HG02943 (cell line): ENCODE measurements around the gene AGAP2.

ENCODE experiments used
- ATAC-seq: cut with Tn5 transposase; IDR thresholded peaks from one replicate; pipeline ENCODE4 v1.9.1; 2021; ENCODE audit warnings: mild to moderate bottlenecking, low read depth, moderate library complexity; ENCODE audit not compliant: unreplicated experiment

Gene AGAP2

GRCh38 chr12:57739387-57739786 is 845 bp upstream of the AGAP2 start:
- ATAC-seq = no peak

- ATAC-seq = no peak
Measured at GRCh38 chr12:57737467-57738460, 778 bp downstream of the AGAP2 start.

DNA sequence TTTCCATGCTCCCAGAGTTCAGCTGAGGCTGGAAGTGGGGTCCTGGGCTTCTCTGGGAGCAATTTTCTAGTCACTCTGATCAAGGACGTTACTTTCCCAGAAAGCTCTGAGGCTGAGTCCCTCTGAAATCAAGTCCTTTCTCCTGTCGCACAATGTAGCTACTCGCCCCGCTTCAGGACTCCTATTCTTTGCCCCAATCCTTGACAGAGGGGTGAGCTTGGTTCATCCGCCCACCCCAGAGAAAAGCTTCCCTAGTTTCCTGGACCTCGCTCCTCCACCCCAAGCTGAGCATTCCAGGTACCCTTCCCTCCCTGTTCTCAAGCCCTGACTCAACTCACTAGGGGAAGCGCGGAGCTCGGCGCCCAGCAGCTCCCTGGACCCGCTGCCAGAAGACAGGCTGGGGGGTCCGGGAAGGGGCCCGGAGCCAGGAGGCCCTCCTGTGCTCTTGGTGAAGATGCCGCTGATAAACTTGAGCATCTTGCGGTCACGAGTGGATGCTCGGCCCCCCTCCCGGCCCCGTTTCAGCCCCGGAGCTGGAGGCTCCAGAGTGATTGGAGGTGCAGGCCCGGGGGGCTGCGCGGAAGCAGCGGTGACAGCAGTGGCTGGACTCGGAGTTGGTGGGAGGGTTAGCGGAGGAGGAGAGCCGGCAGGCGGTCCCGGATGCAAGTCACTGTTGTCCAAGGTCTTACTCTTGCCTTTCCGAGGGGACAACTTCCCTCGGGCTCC is 1.6 kb downstream of the AGAP2 start:
- ATAC-seq = no peak

DNA sequence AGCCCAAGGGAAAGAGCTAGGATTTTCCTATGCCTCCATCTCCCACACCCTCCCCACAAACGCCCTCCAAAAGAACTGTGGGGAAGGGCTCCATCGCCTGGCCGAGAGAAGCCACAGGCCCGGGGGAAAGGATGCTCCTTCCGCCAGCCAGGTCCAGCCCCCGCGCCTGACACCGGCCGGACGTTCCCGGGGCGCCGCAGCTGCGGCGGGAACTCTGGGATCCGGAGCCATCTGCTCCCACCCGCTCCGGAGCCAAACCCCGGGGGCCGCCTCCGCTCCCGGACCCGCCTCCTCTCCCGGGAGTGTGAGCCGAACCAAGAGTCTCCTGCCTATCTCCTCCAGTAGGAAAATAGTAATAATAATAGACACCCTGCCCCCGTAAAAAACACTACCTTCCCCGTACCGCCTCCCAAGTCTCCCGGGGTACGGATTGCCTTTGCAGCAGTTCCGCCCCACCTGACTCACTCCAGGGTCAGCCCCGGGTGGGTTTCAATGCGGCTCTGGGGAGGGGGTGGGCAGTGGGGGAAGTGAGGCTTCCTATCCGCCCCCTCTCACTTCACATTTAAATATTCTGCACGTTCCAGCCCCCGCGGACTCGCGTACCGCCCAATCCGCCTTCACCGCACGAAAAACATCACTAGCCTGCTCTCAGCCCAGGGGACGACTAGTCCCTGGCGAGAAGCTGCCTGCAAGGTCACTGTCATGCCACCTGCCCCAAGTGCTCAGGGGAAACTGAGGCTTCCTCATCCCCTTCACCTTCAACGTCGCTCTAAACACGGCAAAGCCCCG is 2.4 kb downstream of the AGAP2 start:
- no peak for ATAC-seq

DNA sequence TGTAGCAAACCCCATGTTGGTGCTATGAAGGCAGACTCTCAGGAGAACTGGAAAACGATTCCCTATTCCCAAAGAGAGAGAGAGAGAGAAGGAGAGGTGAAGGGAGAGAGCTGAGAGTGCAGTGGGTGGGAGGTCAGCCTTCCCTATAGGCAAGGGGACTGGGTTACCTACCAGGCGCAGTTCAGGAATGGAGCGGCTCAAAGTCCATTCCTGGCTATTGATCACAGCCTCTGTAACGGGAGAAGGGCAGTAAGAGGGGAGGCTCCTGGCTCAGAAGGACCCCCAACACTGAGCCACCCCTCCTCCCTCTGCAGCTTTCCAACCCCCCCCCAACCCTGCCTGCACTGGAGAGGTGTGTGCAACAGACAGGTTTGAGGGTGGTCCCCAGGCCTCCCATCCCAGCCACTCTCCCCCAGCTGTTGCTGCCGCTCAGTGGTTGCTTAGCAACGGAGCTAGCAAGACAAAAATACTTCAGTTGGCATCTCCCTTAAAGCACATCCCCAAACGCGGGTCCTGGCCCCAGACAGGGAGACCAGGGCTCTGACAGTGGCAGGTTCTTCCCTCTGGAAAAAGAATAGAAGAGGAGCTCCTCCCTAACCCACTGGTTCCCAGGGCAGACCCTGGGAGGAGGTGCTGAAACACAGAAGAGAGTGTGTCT is 3.2 kb downstream of the AGAP2 start:
- no peak for ATAC-seq

- ATAC-seq = no peak
Measured at GRCh38 chr12:57734591-57734990, 4.0 kb downstream of the AGAP2 start.

DNA sequence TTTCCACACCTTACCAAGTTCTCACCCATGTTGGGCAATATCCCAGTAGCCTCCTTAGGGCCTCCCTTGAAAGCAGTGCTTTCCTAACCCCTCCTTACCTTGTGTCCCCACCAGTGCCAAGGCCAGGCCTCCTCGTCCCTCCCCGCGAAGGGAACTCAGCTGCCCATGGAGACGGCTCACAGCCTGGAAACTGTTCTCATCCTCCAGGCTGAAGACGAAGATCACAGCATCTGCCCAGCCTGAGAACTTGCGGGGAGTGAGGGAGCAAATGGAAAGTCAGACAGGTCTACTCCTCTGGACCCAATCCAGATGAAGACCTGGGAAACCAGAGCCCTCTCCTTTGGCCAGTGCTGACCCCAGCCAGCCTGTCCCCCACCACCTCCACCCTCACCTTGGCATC is 4.6 kb downstream of the AGAP2 start:
- ATAC-seq = no peak

DNA sequence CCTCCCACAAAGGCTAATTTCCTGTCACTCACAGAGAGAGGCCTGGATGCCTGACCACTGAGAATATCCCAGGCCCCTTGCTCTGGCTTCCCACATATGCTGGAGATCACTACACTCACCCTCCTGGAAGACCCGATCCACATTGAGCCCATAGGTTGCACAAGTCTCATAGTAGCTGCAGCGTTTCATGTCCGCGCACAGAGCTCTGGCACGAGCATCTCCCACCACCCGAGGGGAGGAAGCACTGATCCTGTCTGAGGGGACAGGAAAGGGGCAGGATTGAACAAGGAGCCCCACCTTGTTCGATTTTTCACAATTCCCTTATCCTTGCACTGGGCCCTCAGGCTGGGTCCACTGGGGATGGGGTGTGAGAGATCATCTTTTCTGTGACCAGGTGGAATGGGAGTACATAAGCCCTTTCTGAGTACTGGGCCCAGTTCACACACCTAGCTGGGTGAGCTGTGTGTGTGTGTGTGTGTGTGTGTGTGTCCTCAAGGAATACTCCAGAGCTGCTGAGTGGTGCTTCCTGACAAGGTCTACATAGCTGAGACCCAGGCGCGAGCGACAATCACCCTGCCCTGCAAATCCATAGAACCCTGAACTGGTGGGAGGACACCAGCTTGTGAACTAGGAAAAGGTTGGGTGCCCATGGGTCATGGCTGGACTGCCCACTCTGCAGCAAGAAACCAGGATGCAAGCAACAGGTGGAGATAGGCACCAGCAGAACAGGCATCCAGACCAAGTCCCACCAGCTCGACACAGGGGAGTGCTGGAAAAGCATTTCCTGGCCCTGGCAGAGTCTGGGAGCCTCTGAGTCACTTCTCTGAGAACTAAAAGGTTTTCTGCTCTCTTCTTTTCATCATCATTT is 5.6 kb downstream of the AGAP2 start:
- no peak for ATAC-seq

GRCh38 chr12:57732270-57732669 is 6.3 kb downstream of the AGAP2 start:
- ATAC-seq = no peak

DNA sequence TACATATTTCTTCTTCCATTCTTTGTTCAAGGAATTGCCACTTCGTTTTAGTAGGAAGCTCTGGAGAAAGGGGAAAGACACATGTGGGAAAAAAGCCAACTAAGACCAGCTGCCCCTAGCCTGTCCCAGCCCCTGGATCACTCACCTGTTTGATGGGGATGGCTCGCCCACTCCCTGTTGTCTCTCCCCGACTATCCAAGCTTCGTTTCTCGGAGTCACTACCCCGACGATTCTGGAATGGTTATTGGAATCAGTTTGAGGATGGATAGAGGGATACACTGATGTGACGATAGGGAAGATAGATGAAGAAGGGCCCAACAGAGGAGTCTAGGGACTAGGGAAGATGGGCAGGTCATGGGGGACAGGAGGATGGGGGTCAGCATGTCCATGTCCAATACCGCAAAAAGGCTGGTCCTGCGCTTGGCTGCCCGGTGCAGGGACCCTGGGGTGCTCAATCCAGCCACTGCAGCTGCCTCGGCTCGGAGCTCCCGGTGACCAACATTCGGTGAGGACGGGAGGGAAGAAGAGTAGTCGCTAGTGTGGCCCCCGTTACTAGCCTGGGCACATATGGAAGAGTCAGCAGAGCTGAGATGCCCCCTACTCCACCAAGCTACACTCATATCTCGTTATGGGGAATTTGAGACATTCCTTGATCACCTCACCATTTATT is 7.0 kb downstream of the AGAP2 start:
- no peak for ATAC-seq

DNA sequence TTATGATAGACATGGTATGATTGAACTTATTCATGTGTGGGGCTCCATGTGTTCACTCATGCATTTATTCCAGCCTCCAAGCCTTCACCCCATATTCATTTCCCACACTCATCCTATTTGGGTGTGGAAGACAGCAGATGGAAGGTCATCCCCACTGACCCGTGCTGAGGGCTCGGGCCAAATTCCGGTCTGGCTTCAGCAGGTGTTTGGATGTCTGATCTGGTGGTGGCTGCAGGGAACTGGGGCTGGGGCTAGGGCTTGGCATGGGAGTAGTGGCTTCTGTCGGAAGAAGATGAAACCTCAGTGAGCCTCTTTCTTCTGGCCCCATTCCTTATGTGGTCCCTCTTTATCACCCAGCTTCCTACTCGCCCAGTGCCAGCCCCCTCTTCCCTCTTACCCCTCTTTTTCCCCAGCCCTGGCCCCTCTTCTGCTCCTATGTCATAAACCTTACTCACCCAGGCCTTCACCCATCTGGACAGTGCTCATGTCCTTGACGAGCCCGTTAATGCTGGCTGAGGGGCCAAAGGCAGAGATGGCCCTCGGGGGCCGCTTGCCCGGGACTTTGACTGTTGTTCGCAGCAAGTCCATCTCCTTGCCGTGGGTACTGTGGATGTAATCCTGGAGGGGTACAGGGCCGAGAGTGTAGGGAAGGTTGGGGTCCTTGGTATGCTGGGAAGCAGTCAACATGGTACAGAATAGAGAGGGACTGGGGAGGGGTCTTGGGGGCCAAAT is 8.0 kb downstream of the AGAP2 start:
- ATAC-seq = no peak

DNA sequence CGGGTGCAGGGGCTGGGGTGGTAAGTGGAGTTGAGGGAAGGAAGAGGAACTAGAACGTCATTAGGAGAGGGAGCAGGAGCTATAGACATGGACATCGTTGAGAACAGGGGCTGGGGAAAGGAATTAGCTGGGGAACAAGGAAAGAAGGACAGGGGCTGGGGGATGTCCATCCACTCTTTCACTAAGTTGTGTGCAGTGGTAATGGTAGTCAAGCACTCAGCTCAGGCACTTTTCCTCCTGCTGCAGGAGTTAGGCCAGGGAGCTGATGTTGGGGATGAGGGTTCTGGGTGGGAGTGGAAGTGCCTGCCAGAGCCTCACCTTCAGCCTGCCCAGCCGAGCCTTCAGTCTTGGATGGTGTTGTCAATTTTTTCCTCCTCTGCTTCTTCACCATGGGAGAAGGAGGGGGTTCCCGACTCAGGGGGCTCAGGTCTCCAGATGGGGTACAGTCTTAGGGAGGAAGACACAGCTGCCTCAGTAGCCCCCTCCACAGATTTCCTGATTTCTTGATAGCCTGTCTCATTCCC is 9.2 kb downstream of the AGAP2 start:
- ATAC-seq = no peak

DNA sequence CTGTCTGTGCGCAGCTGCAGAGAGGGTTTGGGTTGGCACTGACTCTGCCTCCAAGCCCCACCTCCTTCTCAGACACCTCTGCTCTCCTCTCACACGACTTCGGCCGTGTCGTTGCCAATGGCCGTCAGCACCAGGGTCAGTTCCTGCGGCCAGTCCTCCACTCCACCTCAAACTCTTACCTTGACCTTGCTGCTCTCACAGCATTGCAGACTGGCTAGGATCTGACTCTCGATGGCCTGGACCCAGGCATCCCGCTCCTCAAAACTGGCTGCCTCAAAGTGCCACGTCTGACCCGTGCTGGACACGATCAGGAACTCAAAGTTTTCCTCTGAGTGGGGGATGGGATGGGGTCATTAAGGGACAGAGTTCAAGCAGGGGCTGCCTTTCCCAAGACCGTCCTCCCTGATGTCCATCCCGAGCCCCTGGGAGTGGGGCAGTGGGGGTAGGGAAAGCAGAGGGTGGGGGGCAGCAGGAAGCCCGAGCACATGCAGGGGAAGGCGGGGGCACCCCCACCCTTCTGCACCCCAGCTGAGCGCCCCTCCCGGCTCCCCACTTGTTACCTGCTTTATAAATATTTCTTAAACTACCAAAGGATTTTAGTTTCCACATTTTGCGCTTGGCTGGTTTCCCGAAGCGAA is 10.7 kb downstream of the AGAP2 start:
- ATAC-seq = no peak

DNA sequence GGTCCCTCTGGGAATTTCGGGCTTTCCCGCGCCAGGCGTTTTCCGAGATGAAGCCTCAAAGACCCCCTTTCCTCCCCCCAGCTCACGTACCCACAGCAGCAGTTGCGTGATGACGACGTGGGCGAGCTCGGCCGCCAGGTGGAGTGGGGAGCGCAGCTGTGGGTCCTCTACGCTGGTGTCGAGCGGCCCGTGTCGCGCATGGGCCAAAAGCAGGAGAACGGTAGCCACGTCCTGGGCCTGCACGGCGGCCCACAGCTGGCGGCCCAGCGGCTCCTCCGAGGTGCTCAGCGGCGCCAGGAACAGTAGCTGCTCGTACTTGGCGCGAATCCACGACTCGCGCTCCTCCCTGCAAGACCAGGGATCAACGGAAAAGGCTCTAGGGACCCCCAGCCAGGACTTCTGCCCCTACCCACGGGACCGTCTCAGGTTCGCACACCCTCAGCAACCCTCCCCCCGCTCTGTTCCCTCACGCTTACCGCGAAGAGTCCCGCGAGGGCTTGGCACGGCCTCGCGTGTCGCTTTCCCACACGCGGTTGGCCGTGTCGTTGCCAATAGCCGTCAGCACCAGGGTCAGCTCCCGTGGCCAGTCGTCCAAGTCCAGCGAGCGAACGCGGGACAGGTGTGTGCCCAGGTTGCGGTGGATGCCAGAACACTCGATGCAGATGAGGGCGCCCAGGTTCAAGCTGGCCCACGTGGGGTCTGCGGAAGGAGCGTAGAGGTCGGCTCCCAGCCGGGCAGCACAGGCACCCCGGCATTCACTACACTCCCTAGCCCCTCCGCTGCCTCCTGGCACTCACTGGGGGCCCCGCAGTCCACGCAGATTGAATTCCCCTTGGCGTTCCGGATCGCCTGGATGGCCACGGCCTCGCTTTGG is 11.4 kb downstream of the AGAP2 start:
- ATAC-seq = no peak

DNA sequence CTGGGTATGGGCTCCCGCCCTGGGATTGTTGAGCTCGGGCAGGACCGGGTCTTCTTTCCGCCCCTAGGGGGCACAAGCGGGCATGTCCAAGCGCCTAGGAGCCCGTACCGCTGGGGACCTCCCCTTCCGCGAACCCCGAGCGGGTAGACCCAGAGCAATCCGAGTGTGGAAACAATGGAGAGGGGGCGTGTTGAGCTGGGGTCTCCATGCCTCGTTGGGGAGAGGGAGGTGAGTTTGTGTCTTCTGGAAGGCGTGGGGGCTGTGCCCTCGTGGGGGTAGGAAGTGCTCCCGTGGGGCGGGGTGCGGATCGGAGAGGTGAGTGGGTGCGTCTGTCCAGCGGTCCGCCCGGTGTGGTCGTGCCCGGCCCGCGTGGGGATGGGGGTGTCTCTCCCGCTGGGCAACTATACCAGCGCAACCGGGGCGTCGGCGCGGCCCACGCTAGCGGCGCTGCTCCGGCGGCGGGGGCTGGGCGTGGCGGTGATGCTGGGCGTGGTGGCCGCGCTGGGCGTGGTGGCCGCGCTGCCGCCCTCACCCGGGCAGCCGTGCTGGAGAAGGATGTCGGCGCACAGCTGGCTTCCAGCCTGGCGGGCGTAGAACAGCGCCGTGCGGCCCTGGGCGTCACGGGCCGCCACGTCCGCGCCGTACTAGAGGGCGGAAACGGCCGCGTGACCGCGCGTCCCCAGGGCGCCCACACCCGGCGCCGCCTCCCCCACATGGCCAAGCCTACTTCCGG is 12.2 kb downstream of the AGAP2 start:
- ATAC-seq = no peak

DNA sequence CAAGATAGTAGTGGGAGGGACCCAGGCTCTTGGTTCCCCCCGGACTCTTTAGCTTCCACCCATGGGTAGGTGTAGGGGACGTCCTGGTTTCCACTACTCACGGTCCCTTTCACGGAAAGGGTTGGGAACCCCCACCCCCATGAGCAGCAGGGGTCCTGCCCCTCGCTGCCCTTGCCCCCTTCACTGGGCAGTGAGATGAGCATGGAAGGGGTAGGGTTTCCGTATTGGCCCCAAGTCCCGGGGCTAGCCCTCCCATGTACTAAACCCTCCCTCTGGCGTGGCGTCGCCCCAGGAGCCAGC is 12.7 kb downstream of the AGAP2 start:
- no peak for ATAC-seq
